Neutrophil (primary cell): ENCODE results near the gene PPP5C.

Experiments
- H3K27ac ChIP-seq: fragments of 200-600 bp; sonication (generic); 2 replicates; pipeline ENCODE4 v1.5.1; 2016; ENCODE audit warnings: mild to moderate bottlenecking, moderate library complexity
- H3K27me3 ChIP-seq: fragments of 200-600 bp; sonication (generic); 2 replicates; pipeline ENCODE4 v1.6.0; 2016; ENCODE audit warnings: mild to moderate bottlenecking
- H3K36me3 ChIP-seq: fragments of 200-600 bp; sonication (generic); 2 replicates; pipeline ENCODE4 v1.5.1; 2017
- H3K4me1 ChIP-seq, 2 experiments: fragments of 200-600 bp in 1 of 2; sonication (generic) in 1 of 2; 1 replicate in 1 of 2; 2 replicates in 1 of 2; pipeline versions ENCODE4 v1.5.1 to v1.6.1; 2013 to 2016; ENCODE audit warnings: low read depth in 1 of 2, low read length in 1 of 2, mild to moderate bottlenecking in 1 of 2, moderate library complexity in 1 of 2; ENCODE audit not compliant: control insufficient read depth in 1 of 2, insufficient read depth in 1 of 2
- H3K4me3 ChIP-seq, 2 experiments: fragments of 200-600 bp in 1 of 2; sonication (generic) in 1 of 2; 1 replicate in 1 of 2; 2 replicates in 1 of 2; pipeline ENCODE4 v1.5.1; 2013 to 2016; ENCODE audit warnings: low read depth in 1 of 2, low read length in 1 of 2, mild to moderate bottlenecking in 1 of 2, moderate library complexity in 1 of 2
- H3K9me3 ChIP-seq: fragments of 200-600 bp; sonication (generic); 2 replicates; pipeline ENCODE4 v1.5.1; 2016
- CTCF ChIP-seq: fragments of 200-600 bp; sonication (generic); IDR thresholded peaks from 2 replicates; pipeline ENCODE4 v1.5.1; 2016; ENCODE audit warnings: antibody characterized with exemption

Gene PPP5C

GRCh38 chr19:46340051-46340659 lies 6.7 kb upstream of the PPP5C start:
- Histone ChIP-seq H3K4me1 (no peaks in the 10 kb centered on the region), H3K36me3 (no peaks in the 10 kb centered on the region), H3K4me3 (no peak overlapping the region), H3K9me3 (no peaks in the 10 kb centered on the region), H3K27me3 (peaks cover 26% of the 10 kb centered on the region), H3K27ac (no peak overlapping the region)
- no peak for TF ChIP-seq CTCF

- peaks cover 26% of the 10 kb centered on the region for H3K27me3 ChIP-seq
- no peak for TF ChIP-seq CTCF
Observed at GRCh38 chr19:46341937-46342336, 5.0 kb upstream of the PPP5C start.

GRCh38 chr19:46344363-46344762 lies 2.5 kb upstream of the PPP5C start:
- H3K4me3 ChIP-seq, result no peak overlapping the region
- peaks cover 18% of the 10 kb centered on the region for H3K27me3 ChIP-seq
- TF ChIP-seq CTCF, result no peak
- H3K4me1 ChIP-seq, result peaks cover 14% of the 10 kb centered on the region in 2 experiments
- H3K27ac ChIP-seq, result no peak overlapping the region
- no peaks in the 10 kb centered on the region for H3K9me3 ChIP-seq
- no peaks in the 10 kb centered on the region for H3K36me3 ChIP-seq

More at GRCh38 chr19:46341937-46342336, 5.0 kb upstream of the PPP5C start:
- Histone ChIP-seq H3K36me3 (no peaks in the 10 kb centered on the region), H3K27ac (no peak overlapping the region), H3K9me3 (no peaks in the 10 kb centered on the region), H3K4me3 (no peak overlapping the region), H3K4me1 (peaks cover 6% of the 10 kb centered on the region in 2 experiments)

- H3K4me1 ChIP-seq, result peaks cover 18 to 20% of the 10 kb centered on the region in 2 experiments
- no peak for TF ChIP-seq CTCF
- H3K27me3 ChIP-seq, result peaks cover 18% of the 10 kb centered on the region
- no peak overlapping the region for H3K4me3 ChIP-seq
- no peaks in the 10 kb centered on the region for H3K9me3 ChIP-seq
- no peaks in the 10 kb centered on the region for H3K36me3 ChIP-seq
- no peak overlapping the region for H3K27ac ChIP-seq
Observed at GRCh38 chr19:46345157-46345556, 1.7 kb upstream of the PPP5C start.

- peaks cover 11% of the 10 kb centered on the region for H3K27me3 ChIP-seq
Observed at GRCh38 chr19:46347572-46347883, 641 bp downstream of the PPP5C start.

More at GRCh38 chr19:46347572-46347883, 641 bp downstream of the PPP5C start:
- TF ChIP-seq CTCF, result no peak
- Histone ChIP-seq H3K36me3 (no peaks in the 10 kb centered on the region), H3K4me1 (peaks cover 32 to 36% of the 10 kb centered on the region in 2 experiments), H3K27ac (no peak overlapping the region), H3K9me3 (no peaks in the 10 kb centered on the region), H3K4me3 (peak overlapping the region; percentile 61 to 65)
